Ramos (cell line): ENCODE data around the gene IGSF3.

ENCODE experiments used
- in situ Hi-C: fragments of 300-500 bp; cut with MboI; formaldehyde crosslinking; loops from one replicate; pipeline ENCODE4 v1.14.3; 2022; ENCODE audit warnings: low sequenced_read_pairs; ENCODE audit not compliant: unreplicated experiment

The IGSF3 gene

DNA sequence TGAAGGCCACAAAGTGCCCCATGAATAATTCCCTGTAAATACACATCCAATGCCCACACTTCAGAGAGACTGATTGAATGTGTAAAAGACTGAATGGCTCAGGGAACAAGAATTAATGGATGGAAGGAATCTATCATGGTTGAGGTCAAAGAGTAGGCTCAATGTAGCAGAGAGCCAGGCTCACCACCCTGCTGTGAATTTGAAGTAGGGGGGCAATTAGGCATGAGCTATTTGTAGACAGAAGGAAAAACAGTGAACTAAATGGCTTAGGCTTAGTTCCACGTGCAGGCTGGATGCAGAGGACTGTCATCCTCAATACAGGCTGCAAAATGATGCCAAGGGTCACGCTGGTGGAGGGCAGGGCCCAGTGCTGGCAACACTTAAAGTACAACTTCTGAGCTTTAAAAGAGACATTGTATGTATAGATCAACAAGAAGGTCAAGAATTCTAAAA, 22.9 kb upstream of the IGSF3 start:
- in situ Hi-C loops: no loop called here

DNA sequence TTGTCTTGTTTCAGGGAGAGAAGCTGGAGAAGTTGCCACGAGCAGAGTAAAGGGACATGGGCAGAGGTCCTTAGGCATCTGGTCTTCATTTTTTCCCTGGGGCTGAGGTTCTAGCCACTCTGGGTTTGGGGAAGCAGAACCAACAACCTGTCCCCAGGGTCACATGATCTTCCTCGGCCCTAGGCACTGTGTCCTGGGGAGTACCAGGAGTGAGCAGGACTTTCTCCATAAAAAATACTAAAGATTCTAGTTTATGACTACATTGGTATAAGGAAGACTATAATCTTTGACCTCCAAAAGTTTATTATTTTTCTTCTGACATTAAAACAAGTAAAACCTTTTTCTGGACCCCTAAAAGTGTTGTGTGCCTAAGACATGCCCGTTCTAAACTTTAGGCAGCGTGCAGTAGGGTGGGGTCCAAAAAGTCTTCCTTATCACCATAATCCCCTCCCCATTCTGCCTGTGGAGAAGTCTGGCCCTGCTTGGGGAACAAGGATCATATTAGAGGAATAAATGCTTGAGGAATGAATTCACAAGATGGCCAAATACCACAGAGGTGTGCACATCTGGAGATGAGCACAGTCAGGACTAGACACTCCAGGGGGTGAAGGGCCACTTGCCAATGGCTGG, 19.3 kb upstream of the IGSF3 start:
- in situ Hi-C loops: no loop called here

DNA sequence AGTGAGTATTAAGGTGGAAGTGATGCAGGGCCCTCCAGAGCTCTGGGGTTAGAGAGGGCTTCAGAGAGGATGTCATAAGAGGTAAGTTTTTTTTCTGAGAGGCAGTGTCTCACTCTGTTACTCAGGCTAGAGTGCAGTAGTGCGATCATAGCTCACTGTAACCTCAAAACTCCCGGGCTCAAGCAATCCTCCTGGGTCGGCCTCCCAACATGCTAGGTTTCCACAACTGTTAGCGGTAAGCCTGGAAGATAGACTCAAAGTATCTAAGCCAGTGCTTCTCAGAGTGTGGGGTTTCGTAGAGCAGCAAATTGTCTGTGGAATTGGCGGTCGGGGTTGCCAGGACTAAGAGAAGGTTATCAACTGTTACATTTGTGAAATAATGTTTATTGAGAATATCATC, 18.6 kb upstream of the IGSF3 start:
- in situ Hi-C loops: no loop called here

GRCh38 chr1:116684575-116684974, 17.0 kb upstream of the IGSF3 start:
- in situ Hi-C loops: no loop called here

GRCh38 chr1:116682641-116683221, 15.2 kb upstream of the IGSF3 start:
- in situ Hi-C loops: no loop called here

DNA sequence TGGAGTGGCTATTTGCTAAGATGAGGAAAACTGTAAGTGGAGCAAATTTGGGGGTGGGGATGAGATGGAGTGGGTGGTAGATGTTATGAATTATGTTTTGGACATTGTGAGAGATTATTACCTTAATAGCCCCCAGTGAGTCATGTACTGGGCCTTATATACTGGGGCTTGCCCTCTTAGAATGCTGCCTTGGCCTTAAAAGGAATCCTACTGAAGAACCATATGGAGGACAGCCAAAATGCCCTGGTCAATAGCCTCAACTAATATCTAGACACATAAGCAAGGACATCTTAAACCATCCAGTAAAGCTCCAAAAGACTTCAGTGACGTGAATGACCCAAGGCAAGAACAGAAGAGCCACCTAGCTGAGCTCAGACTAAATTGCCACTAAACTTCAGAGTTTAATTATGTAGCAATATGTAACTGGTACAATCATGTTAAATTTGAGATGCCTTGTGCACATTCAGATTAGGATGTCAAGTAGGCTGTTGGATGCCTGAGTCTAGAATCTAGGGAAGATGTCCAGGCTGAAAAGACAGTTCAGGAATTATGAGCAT, 13.9 kb upstream of the IGSF3 start:
- in situ Hi-C loops: no loop called here

DNA sequence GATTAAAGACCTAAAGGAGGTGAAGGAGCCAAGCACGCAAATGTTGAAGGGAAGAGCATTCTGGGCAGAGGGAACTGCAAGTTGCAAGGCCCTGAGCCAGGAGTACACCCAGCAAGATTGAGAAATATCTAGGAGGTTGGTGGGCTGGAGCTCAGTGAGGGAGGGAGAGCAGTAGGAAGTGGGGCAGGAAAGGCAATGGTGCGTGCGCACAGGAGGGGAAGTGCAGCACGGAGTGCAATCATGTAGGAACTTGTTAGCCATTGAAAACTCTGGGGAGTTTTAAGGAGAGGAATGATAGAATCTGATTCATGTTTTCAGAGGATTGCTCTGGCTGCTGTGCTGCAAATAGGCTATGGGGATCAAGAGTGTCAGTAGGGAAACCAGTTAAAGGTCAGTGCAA, 13.2 kb upstream of the IGSF3 start:
- in situ Hi-C loops: no loop called here

DNA sequence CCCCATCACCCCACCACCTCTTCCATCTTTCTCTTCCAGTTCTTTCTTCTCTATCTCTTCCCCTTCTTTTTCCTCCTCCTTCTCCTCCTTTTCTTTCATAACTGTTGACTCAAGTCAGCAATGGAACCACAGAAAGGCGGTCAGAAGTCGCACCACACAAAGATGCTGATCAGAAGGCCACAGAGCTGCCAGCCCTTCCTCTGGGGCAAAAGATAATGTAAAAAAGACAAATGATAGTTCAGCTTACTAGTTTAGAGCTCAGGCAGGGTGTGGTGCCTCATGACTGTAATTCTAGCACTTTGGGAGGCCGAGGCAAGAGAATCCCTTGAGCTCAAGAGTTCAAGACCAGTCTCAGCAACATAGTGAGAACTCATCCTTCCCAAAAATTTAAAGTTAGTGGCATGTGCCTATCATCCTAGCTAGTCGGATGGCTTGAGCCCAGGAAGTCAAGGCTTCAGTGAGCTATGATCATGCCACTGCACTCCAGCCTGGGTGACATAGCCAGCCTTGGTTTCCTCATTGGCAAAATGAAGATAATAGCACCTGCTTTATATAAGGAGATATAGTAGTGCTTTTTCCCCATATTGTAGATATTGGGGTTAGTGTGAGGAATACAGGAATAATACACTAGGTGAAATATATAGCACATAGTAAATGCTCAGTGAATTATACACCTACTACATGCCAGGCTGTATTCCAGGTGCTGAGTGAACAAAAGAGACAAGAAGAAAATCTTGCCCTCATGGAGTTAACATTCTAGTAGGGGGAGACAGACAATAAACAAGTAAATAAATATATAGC, 12.5 kb upstream of the IGSF3 start:
- in situ Hi-C loops: no loop called here

GRCh38 chr1:116679091-116679827, 11.7 kb upstream of the IGSF3 start:
- in situ Hi-C loops: no loop called here

DNA sequence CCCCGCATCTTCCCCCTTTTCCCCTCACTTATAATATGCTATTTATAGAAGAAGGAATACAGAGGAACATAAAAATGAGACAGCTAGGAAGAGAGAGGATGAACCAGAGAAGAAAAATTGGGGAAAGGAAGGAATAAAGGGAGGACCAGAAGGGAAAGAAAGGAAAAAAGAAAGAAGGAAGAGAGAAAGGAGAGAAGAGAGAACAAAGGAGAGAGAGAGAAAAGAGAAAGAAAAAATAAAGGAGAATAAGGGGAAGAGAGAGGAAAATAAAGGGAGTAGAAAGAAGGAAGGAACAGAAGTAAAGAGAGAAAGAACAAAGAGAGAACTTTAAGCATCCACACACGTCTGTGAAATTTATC, 11.2 kb upstream of the IGSF3 start:
- in situ Hi-C loops: no loop called here

- in situ Hi-C loops: no loop called here
Observed at GRCh38 chr1:116677474-116678062, 10.0 kb upstream of the IGSF3 start.

GRCh38 chr1:116676291-116676690, 8.8 kb upstream of the IGSF3 start:
- in situ Hi-C loops: no loop called here

GRCh38 chr1:116674751-116675150, 7.2 kb upstream of the IGSF3 start:
- in situ Hi-C loops: no loop called here

GRCh38 chr1:116674011-116674531, 6.5 kb upstream of the IGSF3 start:
- in situ Hi-C loops: no loop called here

GRCh38 chr1:116671912-116672311, 4.4 kb upstream of the IGSF3 start:
- in situ Hi-C loops: no loop called here

DNA sequence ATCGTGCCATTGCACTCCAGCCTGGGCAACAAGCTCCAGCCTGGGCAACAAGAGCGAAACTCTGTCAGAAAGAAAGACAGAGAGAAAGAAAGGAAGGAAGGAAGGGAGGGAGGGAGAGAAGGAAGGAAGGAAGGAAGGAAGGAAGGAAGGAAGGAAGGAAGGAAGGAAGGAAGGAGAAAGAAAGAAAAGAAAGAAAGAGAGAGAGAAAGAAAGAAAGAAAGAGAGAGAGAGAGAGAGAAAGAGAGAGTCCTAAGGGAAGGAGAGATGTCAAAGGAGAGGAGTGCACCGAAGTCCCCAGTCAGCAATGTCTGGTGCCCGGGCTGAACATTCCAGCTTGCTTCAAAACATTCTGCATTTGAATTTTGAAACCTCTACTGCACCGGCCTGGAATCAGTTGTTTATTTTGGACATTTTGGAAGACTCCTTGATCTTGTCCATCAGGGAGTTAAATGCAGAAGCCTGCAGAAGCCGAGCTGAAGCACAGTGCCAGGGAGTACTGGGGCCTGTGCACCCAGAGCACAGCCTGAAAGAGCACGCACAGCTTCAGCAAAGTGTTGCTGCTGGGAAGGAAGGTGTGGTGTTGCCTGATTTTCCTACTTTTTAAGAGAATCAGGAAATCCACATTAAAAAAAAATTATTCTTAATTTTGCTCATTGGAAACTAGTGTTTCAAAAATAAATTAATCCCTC, 3.7 kb upstream of the IGSF3 start:
- in situ Hi-C loops: no loop called here

- in situ Hi-C loops: no loop called here
Observed at GRCh38 chr1:116668277-116668676, 744 bp upstream of the IGSF3 start.

- in situ Hi-C loops: no loop called here
Observed at GRCh38 chr1:116667078-116667574, 407 bp downstream of the IGSF3 start.
